GM21367 (cell line): ENCODE measurements around the gene CSRP2.
A peak's percentile ranks its signal among the peaks of the same experiment; 100 is the strongest.

Experiments
- ATAC-seq: cut with Tn5 transposase; IDR thresholded peaks from one replicate; pipeline ENCODE4 v1.9.1; 2021; ENCODE audit not compliant: unreplicated experiment

CSRP2 gene

GRCh38 chr12:76878899-76879709 lies at the start of gene CSRP2:
Gene CSRP2, minus strand, starts transcription at chr12:76879019. Its CDS starts 12,759 bp downstream, at chr12:76866260.
- ATAC-seq = peak; percentile 93

GRCh38 chr12:76927170-76927784 lies 48.5 kb upstream of the CSRP2 start:
- no peak for ATAC-seq

GRCh38 chr12:76925135-76925534 lies 46.3 kb upstream of the CSRP2 start:
- ATAC-seq = no peak

GRCh38 chr12:76922866-76923265 lies 44.0 kb upstream of the CSRP2 start:
- no peak for ATAC-seq

GRCh38 chr12:76921891-76922664 lies 43.3 kb upstream of the CSRP2 start:
- ATAC-seq = no peak

GRCh38 chr12:76921100-76921471 lies 42.3 kb upstream of the CSRP2 start:
- no peak for ATAC-seq

GRCh38 chr12:76920172-76921099 lies 41.6 kb upstream of the CSRP2 start:
- ATAC-seq = no peak

GRCh38 chr12:76919383-76920171 lies 40.8 kb upstream of the CSRP2 start:
- no peak for ATAC-seq

GRCh38 chr12:76916170-76916540 lies 37.3 kb upstream of the CSRP2 start:
- ATAC-seq = no peak

- ATAC-seq = no peak
These were observed 36.7 kb upstream of the CSRP2 start for GRCh38 chr12:76915361-76916169.

GRCh38 chr12:76914102-76914859 lies 35.5 kb upstream of the CSRP2 start:
- no peak for ATAC-seq

GRCh38 chr12:76909290-76909689 lies 30.5 kb upstream of the CSRP2 start:
- no peak for ATAC-seq

GRCh38 chr12:76908303-76909017 lies 29.6 kb upstream of the CSRP2 start:
- ATAC-seq = no peak

- ATAC-seq = no peak
These were observed 23.0 kb upstream of the CSRP2 start for GRCh38 chr12:76901628-76902380.

GRCh38 chr12:76899522-76899921 lies 20.7 kb upstream of the CSRP2 start:
- ATAC-seq = no peak

- no peak for ATAC-seq
These were observed 19.6 kb upstream of the CSRP2 start for GRCh38 chr12:76898442-76898841.

- no peak for ATAC-seq
These were observed 17.5 kb upstream of the CSRP2 start for GRCh38 chr12:76896274-76896673.
